22Rv1 (cell line): ENCODE measurements around the gene LEMD3.

ENCODE experiments used
- H3K27ac ChIP-seq: fragments of 450-650 bp; 2 replicates; pipeline ENCODE4 v1.5.1; 2017
- CTCF ChIP-seq: fragments of 450-650 bp; IDR thresholded peaks from 2 replicates; pipeline ENCODE4 v1.5.1; 2017; ENCODE audit warnings: mild to moderate bottlenecking
- ZFX ChIP-seq: fragments of 450-650 bp; IDR thresholded peaks from 2 replicates; pipeline ENCODE4 v1.6.1; 2017; ENCODE audit warnings: antibody characterized with exemption, borderline replicate concordance

Gene LEMD3

GRCh38 chr12:65152596-65152995 lies 16.8 kb upstream of the LEMD3 start:
- no peak overlapping the region for H3K27ac ChIP-seq
- TF ChIP-seq CTCF (no peak), ZFX (no peak)

GRCh38 chr12:65155784-65156183 lies 13.6 kb upstream of the LEMD3 start:
- TF ChIP-seq ZFX (no peak), CTCF (no peak)
- no peak overlapping the region for H3K27ac ChIP-seq

- TF ChIP-seq ZFX (no peak), CTCF (no peak)
- H3K27ac ChIP-seq: no peak overlapping the region
Measured at GRCh38 chr12:65156366-65156841, 13.0 kb upstream of the LEMD3 start.

GRCh38 chr12:65157091-65157490 lies 12.3 kb upstream of the LEMD3 start:
- H3K27ac ChIP-seq: no peak overlapping the region
- TF ChIP-seq CTCF (no peak), ZFX (no peak)

- TF ChIP-seq ZFX (no peak), CTCF (no peak)
- H3K27ac ChIP-seq: no peak overlapping the region
Measured at GRCh38 chr12:65162609-65163008, 6.8 kb upstream of the LEMD3 start.

- no peak for TF ChIP-seq ZFX
- TF ChIP-seq CTCF: no peak
- no peak overlapping the region for H3K27ac ChIP-seq
Measured at GRCh38 chr12:65164244-65164643, 5.1 kb upstream of the LEMD3 start.

- H3K27ac ChIP-seq: 0 out of 2 replicates have a peak overlapping the region, but pooled peaks have one; percentile 1
- no peak for TF ChIP-seq ZFX
- TF ChIP-seq CTCF: no peak
Measured at GRCh38 chr12:65164774-65165173, 4.6 kb upstream of the LEMD3 start.
